Measurements from ENCODE around the gene CBY1. TPM values are rescaled to one million over a fixed set of nuclear protein-coding genes. Genes with fewer than 3 reads are reported as not detected.

The CBY1 gene
- total RNA-seq, 1 donor from 2014 or later: 15.5 TPM

DNA sequence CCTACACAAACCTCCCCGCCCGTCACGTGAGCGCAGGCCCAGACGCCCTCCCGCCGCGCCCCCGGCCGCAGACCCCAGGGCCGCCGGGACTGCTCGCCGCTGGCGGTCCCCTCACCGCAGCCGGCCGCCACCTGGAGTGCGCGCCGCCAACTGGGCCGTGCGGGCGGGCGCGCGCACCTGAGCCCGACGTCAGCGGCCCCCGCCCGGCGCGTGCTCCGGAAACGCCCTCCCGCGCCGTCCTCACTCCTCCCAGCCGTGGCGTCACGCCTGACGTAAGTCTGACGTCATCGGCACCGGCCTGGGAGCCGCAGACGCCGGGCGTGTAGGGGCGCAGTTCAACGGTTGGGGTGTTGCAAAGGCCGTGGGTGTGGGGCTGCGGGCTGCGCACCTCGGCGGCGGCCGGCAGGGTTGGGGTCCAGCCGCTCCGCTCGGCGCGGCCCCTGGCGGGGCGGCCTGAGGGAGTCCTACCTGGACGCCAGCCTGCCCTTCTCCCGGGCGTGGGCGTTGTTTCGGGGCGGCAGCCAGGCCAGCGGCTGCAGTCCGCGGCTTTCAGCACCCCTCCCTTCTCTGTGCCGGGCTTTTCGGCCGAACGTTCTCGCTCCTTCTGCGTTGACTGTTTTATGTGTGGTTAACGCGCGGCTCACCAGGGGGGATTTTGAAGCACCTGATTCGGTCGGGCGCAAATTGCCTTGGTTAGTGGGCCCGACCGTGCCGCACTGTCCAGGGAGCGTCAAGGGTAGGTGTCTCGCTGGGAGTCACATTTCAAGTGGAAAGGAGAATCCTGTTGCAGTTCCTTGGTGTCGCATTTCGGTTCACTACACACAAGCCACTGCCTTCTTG is 44.6 kb downstream of the CBY1 start, which contains the start of gene JOSD1:
TSS of gene JOSD1 (minus strand) at position 155 of the 840 bp plus-strand sequence. CDS start 956 bp downstream, outside the sequence.
- DNase-seq (ENCODE audit: low read depth): peak; percentile 94

DNA sequence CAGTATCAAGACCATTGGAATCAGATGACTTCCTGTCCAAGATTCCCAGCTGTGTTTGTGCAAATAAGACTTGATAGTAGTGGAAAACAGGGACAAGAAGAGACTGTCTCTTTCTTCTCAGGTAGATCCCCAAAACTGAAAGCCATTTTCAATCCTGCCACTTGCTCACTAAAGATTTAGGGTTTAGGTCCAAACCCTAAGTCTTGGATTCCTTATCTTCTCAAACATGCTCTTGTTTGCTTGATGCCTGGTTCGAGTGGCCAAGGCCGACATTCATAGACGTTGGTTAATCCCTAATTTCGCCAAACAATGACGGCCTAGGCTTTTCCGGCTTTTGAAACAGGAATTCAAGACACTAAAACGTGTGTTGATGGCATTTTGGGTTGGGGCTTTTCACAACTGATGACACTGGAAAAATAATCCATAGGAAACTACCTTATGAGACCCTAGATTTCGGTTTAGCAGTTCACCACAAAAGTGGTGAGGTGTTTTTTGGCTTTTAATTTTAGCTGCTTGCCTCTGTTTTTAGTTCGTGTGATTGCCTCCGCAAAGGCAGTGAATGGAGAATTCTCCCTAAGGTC is 48.3 kb downstream of the CBY1 start:
- DNase-seq (ENCODE audit: low read depth): no peak

DNA sequence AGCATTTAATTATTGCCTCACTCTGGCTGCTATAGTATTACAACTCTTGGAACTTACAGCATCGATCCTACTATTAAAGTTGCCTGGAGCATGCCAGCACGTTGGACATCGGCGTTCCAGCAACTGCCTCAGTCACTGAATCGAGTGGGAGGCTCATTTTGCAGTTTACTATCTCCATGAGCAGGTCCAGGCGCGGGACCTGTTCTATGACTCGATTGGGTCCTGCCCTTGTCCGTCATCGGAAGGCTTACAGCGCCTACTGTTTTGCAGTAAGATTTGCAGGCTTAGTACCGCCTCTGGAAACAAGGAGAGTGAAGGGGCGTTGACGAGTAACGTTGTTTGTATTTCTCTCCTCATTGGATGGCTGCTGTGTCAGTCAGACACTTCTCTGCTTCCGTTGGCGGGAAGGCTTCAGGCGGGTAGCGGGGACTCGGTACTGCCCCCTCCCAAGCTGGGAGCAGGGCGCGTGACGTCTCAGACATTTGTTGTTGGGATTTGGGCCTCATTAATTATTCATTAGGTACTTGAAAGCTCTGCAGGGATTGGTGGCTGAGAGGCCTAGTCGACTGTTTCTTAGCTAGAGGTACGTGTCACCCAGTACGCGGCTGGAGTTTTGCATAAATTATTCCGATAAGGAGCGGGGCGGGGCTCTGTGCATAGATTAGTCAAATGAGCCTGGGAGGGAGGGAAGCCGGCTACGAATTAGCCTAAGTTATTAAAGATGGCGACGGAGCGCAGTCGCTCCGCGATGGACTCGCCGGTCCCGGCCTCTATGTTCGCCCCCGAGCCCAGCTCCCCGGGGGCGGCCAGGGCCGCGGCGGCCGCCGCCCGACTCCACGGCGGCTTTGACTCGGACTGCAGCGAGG is 49.0 kb downstream of the CBY1 start, which contains the start of gene GTPBP1:
TSS of gene GTPBP1 (plus strand) at position 710 of the 866 bp plus-strand sequence. CDS start at position 722, 12 bp downstream.
- peak; percentile 100 for DNase-seq (ENCODE audit: low read depth)

DNA sequence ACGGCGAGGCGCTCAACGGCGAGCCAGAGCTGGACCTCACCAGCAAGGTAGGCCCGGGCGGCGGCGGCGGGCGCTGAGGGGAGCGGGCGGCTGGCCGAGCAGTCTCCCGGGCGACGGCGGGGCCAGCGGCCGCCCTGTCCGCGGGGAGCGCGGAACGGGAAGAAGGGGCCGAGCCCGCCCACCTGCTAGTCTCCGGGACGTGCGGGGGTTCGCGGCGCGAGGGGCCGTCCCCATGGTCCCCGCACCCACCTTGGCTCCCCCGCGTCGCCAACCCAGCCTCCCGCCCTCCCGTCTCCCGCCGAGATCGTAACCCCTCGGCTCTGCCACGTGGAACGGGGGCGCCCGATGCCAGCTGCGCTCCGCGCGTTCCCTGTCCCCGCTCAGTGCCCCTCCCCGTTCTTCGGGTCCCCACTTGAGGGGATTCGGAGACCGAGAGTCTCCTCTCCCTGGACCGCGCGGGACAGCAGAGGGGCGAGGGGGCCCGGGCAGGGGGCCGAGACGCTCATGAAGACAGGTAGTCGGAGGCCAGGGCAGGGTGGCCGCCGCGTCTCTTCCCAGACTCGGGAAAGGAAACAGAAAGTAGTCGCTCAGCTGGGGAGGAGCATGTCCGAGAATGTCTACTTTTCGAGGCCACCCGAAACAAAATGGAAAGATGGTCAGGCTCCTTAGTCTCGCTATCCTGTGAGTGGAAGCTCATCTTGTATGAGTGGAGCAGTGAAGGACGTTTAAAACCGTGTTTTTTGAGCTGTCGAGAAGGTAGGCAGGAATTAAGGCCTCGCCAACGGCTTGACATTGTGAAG is 49.9 kb downstream of the CBY1 start:
- DNase-seq (ENCODE audit: low read depth): peak; percentile 43

DNA sequence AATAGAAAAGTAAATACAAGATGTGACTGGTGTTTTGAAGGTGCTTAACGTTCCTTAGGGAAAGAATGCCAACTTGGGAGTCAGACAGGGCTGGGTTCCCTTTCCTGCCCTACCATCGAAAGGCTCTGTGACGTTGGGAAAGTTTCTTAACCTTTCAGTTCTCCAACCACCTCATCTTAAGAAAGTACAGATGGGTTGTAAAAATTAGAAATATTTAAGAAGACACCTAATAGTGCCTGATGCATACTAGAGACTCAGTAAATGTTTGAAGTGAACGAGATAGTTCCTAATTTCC is 50.4 kb downstream of the CBY1 start:
- no peak for DNase-seq (ENCODE audit: low read depth)

DNA sequence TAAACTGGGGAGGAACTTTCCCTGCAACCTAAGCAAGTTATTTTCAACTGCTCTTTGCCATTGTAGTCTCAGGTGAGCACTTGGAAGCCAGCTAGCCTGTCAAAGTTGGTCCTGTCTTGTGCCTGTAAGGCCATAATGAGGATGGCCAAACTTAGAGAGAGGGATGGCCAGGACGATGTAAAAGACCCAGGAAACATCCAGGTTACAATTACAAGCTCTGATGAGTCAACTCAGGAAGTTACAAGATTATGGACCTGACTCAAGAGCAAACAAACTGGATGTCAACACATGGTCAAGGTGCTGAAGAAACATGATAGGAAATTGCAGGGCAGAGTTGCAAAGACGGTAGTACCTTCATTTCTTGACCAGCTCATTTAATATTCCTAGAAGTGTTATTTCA is 50.9 kb downstream of the CBY1 start:
- DNase-seq (ENCODE audit: low read depth): no peak

DNA sequence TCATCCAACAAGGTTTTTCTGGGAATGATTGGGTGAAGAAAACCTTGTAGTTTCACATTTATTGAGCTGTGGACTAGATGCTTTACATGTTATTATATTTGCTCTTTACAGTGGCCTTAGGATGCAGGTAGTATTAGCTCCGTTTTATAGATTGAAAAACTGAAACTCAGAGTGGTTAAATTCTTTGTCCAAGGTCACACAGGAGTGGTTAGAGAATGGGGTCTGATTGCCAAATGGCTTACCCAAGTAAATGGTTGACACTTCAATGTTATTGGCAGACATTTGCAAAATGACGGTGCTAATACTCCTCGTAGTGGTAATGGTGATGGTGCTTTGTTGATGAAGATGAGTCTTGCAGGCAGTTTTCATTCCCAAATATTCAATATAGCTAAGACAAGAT is 51.5 kb downstream of the CBY1 start:
- no peak for DNase-seq (ENCODE audit: low read depth)

DNA sequence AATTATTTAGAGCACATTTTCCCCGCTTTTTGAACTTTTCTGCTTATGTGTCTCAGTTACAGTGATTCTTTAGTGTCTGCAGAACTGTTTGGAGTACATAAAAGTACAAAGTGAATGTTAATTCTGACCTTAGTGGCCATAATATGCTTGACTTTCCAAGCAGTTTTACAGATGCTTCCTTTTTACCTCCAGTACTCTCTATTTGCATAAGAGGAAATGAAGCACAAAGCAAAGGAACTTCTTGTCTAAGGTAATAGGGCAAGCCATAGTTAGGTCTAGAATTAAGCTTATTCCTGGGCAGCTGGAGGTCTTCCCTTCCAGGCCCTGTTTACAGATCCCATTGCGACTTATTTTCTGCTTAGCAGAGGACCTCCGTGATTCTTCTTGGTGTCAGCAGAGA is 52.9 kb downstream of the CBY1 start:
- DNase-seq (ENCODE audit: low read depth): no peak

DNA sequence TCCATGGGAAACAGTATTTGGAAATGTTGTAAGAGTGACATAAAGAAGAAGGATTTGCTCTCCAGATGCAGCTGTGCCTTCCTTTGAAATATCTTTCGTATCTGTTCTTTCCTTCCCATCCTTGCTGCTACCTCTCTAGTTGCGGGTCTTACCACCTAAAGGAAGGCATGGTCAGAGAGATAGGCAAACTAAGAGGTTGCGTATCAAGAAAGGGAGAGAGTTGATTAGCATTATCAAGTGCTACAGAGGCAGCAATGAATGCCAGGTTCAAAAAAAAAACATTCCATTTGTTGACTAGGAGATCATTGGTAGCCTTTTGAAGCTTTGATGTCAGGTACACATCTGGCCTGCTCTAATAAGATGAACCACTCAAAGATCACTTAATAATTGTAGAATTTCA is 53.9 kb downstream of the CBY1 start:
- DNase-seq (ENCODE audit: low read depth): no peak

DNA sequence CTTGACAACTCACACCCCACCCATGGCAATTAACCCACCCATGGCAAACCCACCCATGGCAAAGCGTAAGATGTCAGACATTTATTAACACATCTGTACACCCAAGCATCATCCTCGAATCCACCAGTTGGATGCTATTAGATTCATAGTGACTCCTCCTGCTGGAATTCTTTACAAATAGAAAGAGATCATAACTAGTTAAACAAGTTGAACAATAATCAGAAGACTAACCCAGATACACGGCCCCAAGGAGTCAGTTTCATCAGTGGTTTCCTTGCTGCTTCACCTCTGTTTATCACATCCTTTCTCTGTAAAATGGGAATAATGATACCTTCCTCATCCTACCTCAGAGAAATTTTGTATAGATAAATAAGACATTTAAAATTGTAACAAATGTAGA is 54.4 kb downstream of the CBY1 start:
- DNase-seq (ENCODE audit: low read depth): no peak

DNA sequence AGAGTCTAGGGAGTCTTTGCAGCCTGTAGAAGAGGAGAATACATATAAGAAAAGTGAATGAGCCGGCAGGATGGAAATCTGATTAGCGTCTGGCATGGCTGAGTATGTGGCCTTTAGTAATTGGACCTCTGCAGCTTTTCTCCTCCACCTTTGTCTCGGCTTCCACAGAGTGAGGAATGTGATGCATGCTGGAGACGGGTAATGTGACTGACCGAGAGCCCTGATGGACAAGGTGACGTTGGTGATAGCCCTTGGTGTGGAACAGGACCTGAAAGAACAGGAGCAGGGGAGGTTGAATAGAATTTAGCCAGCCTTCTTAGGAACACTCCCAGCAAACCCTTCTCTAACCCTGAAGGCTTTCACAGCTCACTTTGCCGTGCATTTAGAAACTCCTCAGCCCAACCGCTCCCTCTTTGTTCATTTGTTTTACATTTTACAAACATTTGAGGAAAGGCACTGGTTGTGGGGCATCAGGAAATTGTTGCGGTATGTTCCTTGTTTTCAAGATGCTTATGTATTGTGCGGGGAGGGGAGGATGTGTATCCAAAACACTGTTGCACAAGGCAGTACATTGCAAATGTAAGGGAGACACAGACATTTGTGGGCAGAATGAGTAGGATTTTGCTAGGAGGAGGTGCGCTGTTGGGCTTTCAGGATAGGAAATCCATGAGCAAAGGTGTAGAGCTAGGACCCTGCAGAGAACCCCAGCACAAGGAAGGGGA is 56.2 kb downstream of the CBY1 start:
- no peak for DNase-seq (ENCODE audit: low read depth)

DNA sequence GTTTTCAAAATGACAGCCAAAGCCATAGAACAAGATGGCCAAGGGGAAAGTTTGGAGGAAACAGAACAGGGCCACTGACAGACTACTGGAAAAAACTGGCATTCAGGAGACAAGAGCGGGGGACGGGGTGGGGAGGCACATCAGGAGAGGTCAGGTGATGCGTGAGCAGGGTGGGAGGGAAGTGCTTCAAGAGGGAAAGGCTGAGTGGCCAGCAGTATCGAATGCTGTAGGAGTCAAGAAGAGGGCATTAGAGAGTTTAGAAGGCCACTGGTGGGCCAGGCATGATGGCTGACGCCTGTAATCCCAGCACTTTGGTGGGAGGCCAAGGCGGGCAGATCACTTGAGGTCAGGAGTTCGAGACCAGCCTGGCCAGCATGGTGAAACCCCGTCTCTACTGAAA is 57.5 kb downstream of the CBY1 start:
- no peak for DNase-seq (ENCODE audit: low read depth)

DNA sequence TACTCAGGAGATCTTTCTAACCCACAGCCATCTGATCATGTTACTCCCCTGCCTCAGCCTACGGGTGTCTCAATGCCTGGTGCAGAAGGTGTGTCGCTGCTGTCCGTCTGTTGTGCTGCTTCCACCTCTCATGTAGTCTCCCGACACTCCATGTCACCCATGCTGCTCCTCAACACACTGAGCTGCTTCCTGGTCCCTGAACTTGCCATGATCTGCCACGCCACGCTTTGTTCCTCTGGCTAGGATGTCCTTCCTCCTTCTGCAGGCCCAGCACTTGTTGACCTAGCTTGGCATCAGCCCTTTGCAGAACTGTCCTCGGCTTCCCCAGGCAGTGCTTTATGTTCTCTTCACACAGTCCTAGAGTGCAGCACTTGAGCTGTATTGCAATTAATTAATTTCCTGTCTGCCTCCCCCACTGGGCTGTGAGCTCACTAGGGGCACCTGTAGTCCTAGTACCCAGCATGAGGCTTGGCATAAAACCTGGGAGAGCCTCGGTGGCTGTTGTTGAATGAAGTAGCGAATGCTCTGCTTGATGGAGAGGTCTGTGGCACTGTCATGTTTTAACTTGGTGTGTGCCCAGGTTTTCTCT is 58.8 kb downstream of the CBY1 start:
- no peak for DNase-seq (ENCODE audit: low read depth)

DNA sequence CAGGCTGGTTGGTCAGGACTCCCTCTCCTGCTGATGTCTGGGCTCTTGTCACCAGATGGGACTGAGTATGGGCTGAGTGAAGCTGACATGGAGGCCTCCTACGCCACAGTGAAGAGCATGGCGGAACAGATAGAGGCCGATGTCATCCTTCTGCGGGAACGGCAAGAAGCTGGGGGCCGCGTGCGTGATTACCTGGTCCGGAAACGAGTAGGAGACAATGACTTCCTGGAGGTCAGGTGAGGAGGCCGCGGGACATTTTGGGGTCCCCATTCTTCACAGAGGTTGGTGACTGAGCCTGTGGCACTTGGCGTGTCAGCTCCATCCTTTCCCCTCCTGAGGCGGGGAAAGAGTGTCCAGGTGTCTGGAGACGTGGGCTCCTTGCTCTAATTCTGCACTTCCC is 59.4 kb downstream of the CBY1 start:
- no peak for DNase-seq (ENCODE audit: low read depth)

DNA sequence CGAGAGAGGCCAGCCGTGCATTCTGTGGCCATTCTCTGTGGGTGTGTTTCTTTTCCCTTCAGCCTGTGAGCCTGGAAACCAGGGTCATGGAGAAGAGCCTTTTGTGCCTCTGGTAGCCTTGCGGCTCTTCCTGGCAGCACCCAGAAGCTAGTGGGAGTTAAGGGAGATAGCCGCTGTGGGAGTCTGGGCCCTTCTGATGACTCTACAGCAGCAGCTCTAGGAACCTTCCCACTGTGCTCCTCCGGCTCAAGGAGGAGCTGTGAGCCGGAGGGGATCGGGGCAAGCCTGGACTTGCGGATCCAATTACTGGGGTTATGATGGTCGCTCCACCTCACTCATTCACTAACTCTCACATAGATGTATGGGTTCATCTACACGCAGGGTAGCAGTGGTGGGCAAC is 59.8 kb downstream of the CBY1 start:
- no peak for DNase-seq (ENCODE audit: low read depth)

DNA sequence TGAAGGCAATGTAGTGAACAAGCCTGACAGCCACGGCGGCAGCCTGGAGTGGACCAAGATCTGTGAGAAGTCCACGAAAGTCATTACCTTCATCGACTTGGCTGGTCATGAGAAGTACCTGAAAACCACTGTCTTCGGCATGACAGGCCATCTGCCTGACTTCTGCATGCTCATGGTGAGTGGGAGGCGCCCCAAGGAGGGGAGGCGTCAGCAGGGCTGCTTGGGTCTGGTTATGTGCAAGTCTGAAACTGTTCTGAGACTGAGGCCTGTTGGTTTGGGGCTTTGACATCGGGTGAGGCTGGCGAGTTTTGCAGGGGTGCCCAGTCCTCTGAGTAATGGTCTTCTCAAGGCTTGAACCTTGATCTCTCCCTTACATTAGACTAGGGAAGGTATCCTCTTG is 60.4 kb downstream of the CBY1 start:
- DNase-seq (ENCODE audit: low read depth): no peak

DNA sequence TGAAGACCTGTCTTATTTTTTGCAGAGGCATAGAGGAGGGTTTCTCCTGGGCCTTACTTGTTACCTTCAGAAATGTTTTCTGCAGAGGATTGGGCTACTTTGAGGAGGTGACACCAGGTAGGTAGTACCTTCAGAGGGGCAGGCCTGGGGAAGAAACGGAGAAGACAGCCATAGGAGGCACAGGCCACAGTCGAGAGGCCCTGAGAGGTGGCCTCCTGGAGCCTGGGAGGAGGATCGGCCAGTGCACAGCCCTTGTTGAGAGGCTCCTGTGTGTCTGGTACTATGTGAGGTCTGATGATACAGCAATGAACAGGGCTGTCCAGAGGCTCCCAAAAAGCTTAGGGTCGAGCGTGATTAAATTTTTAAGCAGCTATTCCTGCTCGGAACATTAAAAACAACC is 60.8 kb downstream of the CBY1 start:
- no peak for DNase-seq (ENCODE audit: low read depth)

DNA sequence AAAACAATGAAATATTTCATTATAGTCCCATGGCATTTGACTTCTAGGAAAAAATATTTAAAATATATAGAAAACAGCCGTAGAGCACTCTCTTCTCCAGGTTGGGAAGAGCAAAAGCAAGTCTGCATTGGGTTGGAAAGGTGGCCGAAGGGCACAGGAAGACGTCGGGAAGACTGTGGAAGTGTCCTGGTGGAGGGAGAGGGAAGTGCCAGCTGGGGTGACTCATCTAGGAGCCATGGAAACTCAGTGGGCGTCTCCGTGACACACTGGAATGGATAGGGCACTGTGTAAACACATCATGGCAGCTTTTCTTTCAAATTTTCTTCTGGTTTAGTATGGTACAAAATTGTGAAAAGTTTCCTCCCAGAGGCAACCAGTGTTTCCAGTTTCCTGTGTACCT is 62.0 kb downstream of the CBY1 start:
- DNase-seq (ENCODE audit: low read depth): peak; percentile 88

DNA sequence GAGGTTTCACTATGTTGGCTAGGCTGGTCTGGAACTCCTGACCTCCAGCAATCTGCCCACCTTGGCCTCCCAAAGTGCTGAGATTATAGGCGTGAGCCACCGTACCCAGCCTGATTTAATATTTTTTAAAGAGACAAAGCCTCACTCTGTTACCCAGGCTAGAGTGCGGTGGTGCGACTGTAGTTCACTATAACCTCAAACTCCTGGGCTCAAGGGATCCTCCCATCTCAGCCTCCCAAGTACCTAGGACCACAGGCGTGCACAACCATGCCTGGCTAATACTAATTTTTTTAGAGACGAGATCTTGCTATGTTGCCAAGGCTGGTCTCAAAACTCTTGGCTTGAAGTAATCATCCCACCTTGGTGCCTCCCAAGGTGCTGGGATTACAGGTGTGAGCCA is 62.8 kb downstream of the CBY1 start:
- DNase-seq (ENCODE audit: low read depth): no peak

DNA sequence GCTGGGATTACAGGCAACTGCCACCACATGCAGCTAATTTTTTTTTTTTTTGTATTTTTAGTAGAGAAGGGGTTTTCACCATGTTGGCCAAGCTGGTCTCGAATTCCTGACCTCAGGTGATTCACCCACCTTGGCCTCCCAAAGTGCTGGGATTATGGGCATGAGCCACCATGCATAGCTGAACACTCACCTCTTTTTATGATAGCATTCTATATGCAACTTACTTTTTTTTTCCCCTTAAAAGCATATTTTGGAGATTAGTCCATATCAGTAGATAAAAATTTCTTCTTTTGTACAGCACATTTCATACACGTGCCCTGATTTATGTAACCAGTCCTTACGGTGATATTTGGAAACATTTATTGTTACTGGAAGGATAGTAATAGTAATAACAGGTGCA is 63.9 kb downstream of the CBY1 start:
- DNase-seq (ENCODE audit: low read depth): no peak

All from myocyte (in vitro differentiated cells).